ENCODE results near the gene UQCC3.
"Not testable (repeated sequence)": the region's sequence is repeated elsewhere in the genome, so short reads cannot be mapped to it uniquely, and the experiment has no call there.

Gene UQCC3, protein sequence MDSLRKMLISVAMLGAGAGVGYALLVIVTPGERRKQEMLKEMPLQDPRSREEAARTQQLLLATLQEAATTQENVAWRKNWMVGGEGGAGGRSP

DNA sequence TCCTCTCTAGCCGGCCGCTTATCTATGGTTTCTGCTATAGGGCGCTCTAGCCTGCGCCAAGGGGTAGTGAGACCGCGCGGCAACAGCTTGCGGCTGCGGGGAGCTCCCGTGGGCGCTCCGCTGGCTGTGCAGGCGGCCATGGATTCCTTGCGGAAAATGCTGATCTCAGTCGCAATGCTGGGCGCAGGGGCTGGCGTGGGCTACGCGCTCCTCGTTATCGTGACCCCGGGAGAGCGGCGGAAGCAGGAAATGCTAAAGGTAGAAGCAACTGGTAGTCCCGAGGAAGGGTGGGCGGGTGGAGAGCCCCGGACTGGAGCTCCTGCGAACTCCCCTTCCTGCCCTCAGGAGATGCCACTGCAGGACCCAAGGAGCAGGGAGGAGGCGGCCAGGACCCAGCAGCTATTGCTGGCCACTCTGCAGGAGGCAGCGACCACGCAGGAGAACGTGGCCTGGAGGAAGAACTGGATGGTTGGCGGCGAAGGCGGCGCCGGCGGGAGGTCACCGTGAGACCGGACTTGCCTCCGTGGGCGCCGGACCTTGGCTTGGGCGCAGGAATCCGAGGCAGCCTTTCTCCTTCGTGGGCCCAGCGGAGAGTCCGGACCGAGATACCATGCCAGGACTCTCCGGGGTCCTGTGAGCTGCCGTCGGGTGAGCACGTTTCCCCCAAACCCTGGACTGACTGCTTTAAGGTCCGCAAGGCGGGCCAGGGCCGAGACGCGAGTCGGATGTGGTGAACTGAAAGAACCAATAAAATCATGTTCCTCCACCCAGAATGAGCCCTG is at the start of gene UQCC3, which contains the start of gene LBHD1:
Gene UQCC3, plus strand, starts transcription at position 66 of the 782 bp plus-strand sequence. Its CDS starts 73 bp downstream, at position 139.
Gene LBHD1, minus strand, starts transcription at position 660 of the 782 bp plus-strand sequence. CDS start 2,236 bp downstream, outside the sequence.
- peak; percentile 64 to 72 for DNase-seq (ENCODE audit: low read depth in 2 of 2)

DNA sequence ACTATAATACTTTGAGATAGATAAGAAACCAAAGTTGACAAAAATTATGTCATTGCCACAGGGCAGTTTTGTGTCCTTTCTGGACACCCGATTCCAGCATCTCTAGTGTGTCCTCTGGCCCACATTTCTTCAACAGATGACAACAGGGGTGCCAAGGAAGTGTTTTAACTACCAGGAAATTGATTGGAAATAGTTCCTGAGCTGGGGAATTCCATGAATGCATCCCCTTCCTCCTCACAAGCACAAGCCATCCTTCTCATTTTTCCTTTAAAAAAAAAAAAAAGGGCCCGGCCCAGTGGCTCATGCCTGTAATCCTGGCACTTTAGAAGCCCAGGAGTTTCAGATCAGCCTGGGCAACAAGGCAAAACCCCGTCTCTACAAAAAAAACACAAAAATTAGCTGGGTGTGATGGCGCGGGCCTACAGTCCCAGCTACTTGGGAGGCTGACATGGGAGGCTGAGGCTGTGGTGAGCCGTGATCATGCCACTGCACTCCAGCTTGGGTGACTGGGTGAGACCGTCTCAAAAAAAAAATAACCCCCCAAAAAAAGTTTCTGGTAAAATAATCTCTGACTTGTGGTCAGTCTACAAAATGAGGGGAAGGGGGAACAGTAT is 48.9 kb upstream of the UQCC3 start:
- DNase-seq (ENCODE audit: low read depth in 2 of 2) = no peak

DNA sequence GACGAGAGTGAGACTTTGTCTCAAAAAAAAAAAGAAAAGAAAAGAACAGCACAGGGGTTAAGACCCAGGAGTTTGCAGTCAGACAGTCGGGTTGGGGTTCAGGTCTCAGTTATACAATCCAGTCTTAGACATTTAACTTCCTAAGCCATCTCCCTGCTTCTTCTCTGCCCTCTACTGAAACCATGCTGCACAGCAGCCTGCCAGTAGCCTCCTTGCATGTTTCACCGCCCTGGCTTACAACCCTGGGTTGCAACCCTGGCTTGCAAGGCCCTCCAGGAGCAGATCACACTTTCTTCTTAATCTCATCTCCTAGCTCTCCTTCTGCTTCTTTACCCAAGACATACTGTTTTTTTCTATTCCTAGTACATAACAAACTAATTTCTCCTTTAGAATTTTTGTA is 43.8 kb upstream of the UQCC3 start:
- no peak for DNase-seq (ENCODE audit: low read depth in 2 of 2)

DNA sequence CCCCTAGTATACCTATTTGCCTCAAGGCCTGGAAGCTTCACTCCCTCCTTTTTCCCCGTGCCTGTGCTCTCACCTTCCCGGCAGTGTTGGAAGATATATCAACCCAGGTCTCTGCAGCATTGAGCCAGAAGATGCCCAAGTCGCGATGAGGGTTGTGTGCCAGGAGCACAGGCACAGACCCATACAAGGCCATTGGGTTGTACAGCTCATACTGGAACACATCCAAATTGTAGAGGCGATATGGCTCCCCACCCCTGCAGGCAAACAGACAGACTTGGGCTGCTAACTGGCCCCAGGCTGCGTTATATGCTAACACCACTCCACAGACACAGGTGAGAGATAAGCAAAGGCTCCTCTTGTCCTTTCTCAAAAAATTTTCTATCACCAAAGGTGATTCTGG is 39.0 kb upstream of the UQCC3 start:
- no peak for DNase-seq (ENCODE audit: low read depth in 2 of 2)

DNA sequence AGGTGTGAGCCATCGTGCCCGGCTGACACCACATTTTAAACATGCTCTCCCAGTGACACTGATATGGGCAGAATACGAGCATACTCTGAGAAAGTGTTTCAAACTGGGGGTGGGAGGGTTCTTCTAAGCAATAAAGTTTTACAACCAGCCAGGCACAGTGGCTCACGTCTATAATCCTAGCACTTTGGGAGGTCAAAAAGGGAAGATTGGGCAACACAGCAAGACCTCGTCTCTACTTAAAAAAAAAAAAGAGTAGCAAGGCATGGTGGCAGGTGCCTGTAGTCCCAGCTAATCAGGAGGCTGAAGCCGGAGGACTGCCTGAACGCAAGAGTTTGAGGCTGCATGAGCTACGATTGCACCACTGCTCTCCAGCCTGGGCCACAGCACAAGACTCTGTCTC is 27.3 kb upstream of the UQCC3 start:
- no peak for DNase-seq (ENCODE audit: low read depth in 2 of 2)

DNA sequence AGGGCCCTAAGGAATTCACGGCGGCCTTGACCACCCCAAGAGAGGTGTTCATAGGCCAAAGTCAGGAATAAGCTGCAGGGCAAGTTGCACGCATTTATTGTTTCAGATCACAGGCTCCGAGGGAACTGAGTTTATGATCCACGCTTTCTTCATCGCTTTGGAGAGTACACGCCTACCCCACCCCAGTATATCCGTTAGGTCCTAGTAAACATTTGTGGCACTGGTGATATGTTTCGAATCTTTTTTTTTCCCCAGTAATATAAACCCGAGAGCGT is 25.9 kb upstream of the UQCC3 start:
- no peak for DNase-seq (ENCODE audit: low read depth in 2 of 2)

DNA sequence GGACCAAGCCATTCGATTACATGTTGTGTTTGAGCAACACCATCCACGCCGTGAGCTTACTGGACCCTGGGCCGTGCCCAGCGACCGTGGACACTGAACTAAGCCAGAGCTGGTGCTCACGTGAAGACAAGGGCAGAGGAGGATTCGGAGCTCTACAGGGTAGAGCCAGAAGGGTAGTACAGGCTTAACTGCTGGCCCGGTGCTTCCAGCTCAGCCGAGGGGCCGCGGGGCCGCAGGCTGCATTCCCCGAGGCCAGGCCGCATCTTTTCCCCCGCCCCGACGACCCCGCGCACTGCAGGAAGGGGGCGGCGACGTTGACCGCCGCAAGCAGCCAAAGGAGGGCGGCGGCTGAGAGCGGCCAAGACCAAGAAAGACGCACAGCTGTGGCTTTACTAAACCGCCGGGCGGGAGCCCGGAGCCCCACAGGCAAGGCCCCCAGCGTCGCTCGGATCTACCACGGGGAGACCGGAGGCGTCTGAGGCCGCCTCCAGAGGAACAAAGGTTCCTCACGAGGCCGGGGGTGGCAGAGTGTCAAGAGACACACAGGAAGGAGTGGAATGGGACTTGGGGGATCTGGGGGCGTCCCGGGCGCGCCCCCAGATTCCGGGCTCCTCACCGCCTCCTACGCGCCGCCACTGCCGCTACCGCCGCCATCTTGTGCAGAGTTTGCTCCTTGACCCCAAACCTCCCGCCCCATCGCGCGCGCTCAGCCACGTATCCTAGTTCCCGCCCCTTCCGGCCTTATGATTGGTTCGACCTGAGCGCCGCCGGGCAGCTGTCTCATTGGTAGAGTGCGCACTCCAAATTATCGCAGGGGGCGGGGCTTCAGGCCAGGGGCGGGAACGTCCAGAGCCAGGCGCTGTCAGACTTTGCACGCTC is 25.3 kb upstream of the UQCC3 start, which contains the start of gene GANAB:
Gene GANAB, minus strand, starts transcription at position 668 of the 879 bp plus-strand sequence. Its CDS starts 14 bp downstream, at position 654.
- peak; percentile 99 to 100 for DNase-seq (ENCODE audit: low read depth in 2 of 2)

DNA sequence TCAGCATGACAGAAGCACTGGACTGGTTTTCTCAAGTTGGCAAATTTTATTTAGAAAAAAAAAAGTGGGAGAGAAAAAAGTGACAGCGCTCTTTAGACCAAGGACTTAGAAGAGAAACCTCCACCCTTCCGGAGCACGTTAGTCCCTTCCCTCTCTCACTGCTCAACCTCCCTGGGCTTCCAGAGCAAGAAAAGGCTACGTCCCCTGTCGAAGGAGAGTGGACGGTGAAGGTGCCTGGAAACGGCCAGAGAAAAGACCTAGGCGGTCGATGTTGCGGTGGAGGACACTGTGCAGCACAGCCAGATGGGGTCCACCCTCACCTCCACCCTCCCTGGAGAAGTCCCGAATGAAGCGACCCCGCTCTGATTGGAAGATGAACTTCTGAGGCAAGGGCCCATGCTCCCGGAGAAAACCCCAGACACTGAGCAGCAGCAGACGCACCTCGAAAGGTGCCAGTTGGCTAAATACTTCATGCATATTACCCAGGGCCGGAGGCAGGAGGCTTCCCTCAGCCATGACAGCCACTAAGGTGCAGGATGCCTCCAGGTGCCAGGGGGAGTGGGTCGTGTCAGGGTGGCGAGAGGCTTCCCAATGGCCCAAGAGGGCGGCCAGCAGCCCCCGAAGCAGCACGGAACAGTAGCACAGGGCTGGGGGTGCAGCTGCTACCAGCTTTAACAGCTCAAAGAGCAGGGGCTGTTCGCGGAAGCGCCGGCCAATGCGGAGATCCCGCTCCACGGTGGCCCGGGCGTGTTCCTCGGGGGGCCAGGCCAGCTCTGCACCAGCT is 24.5 kb upstream of the UQCC3 start:
- no peak for DNase-seq (ENCODE audit: low read depth in 2 of 2)

DNA sequence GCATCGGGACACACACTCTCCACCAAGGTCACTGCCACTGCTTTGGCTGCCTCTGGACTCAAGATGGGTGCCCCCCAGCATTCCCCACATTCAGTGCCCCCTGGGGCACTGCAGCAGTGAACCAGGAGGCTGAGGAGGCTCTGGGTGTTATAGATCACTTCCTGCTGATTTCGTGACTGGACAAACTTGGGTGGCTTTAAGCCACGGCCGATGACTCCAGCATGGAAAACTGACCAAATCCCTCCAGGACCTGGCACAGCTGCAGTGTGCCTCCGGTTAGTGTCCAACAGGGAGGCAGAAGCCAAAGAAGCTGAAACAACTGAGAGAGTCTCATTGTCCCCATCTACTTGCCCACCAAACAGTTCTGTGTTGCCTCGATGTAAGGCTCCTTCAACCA is 23.9 kb upstream of the UQCC3 start:
- DNase-seq (ENCODE audit: low read depth in 2 of 2) = no peak

DNA sequence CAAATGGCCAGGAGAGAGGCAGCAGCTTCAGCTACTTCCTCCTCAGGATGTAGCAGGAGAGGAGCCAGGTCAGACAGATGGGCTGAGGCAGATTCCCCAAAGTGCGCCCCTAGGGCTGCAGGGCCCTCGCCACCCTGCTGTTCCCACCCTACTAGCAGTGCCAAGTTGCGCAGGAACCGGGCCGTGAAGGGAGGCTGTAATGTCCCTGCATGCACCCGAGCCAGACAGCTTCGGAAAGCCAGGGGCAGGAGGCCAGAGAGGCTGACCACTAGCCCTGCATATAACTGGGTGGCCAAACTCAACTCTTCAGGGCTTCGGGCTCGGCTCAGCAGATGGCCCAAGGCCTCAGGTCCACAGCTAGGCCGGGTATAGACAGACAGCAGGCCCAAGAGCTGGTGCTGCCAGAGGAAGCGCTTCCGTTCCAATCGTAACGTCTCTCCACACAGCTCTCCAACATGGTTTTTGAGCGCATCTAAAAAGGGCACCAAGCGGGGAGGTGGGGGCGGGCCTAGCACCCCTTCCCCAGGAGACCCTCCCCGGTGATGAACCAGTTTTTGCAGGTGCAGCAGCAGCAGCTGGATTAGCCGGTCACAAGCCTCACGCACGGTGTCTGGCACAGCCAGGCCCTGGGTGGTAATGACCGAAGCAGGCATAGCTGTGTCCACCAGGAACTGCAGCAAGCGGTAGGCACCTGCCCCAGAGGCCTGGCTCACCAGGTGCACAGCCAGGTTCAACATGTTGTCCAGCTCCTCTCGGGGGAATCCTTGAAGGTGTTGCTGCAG is 23.1 kb upstream of the UQCC3 start:
- no peak for DNase-seq (ENCODE audit: low read depth in 2 of 2)

DNA sequence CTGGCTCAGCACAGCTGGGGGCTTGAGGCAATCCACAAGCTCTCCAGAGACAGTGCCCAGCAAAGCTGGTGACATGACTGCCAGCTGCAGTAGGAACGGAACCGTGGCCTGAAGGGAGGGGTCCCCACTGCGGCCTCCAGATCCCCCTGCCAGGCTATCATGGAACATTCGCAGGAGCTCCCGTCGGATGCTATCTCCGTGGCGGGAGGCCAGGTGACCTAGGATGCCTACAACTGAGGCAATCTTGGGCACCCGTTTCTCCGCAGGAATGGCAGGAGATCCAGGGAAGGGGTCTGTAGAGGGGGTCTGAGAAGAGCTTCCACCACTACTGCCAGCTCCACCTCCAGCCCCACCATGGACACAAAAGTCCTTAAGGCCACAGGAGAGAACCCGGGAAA is 22.5 kb upstream of the UQCC3 start:
- no peak for DNase-seq (ENCODE audit: low read depth in 2 of 2)

DNA sequence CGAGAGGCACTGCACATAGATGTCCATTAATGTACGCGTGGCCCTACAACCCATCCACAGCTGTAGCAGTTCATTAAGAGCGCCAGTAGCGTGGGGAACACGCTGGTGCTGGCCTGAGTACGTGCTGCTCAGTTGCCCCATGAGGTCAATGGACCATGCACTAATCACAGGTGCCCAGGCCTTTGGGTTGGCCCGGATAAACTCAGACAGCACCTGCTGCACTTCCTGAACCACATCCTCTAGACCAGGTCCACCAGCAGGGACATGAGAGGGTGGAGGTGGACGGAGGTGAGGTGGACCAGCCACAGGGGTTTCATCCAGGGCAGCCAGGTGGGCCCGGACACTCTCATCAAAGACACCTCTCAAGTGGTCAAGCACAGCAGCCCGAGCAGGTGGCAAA is 22.0 kb upstream of the UQCC3 start:
- no peak for DNase-seq (ENCODE audit: low read depth in 2 of 2)

DNA sequence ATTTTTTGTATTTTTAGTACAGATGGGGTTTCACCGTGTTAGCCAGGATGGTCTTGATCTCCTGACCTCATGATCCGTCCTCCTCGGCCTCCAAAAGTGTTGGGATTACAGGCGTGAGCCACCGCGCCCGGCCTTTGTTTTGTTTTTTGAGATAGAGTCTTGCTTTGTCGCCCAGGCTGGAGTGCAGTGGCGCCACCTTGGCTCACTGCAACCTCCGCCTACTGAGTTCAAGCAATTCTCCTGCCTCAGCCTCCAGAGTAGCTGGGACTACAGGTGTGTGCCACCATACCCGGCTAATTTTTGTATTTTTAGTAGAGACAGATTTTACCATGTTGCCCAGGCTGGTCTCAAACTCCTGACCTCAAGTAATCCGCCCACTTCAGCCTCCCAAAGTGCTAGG is 21.2 kb upstream of the UQCC3 start:
- DNase-seq (ENCODE audit: low read depth in 2 of 2) = not testable (repeated sequence)

DNA sequence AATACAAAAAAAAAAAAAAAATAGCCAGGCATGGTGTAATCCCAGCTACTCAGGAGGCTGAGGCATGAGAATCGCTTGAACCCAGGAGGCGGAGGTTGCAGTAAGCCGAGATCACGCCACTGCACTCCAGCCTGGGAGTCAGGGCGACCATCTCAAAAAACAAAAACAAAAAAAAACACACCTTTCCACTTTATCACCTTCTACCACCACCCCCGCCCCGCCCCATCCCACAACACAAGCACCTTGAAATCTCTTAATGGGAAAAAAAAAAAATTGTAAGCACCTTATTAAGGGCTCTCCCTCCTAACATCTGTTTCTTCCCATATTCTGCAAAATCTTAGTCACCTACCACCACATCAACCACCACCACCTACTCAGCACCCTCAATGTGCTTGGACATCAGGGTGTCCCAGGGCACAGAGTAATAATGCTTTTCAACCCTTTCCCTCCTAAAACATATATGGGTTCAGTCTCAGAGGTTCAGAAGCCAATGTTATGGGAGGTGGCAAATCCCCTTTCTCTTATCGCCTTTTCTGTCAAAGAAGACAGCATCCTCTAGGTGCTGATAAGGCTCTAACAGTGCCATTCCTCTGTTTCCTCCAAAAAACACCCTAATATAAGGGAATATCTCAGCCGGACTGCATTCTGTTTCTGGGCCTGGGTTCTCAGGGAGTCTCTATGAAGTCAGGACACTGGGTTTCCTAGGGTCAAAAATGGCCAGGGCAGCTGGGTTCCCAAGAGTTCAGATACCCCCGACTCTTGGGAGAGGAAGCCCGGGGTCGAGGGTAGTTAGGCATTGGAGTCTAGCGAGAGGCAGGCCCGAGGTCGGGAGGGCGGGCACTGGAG is 19.1 kb upstream of the UQCC3 start:
- no peak for DNase-seq (ENCODE audit: low read depth in 2 of 2)

DNA sequence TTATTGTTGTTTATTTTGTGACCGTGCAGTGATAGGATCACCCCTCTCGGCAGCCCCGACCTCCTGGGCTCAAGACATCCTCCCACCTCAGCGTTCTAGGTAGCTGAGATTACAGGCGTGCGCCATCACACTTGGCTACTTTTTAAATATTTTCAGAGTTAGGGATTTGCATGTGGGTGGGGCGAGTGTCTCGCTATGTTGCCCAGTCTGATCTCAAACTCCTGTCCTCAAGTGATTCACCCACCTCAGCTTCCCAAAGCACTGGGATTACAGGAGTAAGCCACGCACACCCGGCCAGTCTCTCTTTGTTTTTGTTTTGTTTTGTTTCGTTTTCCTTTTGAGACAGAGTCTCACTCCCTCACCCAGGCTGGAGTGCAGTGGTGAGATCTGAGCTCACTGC is 17.2 kb upstream of the UQCC3 start:
- no peak for DNase-seq (ENCODE audit: low read depth in 2 of 2)

DNA sequence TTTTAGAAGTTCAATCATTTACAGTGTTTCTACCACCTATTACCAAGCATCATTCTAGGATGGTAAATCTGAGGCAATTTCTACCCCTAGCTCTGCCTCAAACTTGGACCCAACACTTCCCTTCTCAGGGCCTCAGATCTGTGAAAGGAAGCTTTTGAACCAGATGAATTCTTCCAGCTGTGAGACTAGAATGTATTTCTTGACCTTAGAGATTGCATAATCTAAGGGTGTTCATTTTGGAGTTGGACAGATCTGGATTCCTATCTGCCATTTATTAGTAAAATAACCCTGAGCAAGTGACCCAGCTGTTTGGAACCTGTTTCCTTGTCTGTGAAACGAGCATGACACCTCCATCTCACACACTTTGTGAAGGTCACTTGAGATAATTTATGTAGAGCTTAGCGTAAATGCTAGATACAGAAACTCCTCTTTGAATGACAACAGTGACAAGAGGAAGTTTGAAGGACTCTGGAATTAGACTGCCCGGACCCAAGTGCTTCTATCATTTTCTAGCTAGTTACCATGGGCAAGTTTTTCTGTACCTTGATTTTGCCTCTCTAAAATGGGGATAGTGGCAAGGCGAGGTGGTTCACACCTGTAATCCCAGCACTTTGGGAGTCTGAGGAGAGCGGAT is 14.6 kb upstream of the UQCC3 start:
- no peak for DNase-seq (ENCODE audit: low read depth in 2 of 2)

DNA sequence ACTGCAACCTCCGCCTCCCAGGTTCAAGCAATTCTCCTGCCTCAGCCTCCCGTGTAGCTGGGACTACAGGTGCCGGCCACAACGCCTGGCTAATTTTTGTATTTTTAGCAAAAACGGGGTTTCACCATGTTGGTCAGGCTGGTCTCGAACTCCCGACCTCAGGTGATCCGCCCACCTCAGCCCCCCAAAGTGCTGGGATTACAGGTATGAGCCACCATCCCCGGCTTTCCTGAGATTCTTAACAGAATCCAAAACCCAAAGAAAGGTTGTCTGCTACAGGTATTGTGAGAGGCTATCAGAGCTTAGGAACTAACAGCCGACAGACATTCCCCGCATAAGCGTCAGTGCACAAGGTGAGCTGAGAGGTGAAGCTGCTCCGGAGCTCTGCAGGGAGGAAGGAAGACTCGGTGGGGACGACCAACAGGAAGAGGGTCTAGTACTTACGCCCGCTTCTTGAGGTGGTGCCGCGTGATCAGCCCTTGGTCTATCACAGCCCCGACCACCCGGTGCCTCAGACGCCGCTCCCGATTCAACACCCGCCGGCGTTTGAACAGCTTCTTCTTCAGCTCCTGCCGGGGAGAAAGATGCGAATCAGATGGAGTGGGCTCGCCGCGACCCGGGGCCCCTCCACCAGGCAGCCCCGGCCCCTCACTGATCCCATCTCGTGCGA is 6.9 kb upstream of the UQCC3 start:
- no peak for DNase-seq (ENCODE audit: low read depth in 2 of 2)

DNA sequence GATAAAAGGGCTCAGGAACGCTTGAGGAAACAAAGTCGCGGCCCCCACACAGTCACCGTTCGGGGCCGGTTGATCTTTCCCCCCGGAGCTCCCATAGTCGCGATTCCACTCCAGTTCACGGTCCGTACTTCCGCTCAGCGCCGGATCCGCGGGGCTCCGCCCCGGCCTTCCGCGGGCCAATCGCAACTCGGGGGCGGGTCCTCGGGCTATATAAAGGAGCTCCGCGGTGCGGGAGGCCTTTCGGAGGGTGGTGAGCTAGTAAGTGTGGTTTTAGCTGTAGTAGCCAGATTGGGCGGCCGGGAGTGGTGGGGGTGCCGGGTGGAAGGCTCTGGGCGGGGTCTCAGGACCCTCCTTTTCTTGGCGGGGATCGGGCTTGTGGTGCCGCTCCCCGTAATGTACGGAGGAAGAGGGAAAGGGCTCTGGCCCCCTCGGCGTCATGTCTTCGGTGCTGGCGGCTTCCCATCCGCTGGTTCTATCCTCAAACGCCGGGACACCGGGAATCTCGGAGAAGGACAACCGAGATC is 6.3 kb upstream of the UQCC3 start, which contains the start of the genes C11orf98 and CSKMT:
Gene C11orf98, minus strand, starts transcription at position 136 of the 524 bp plus-strand sequence. Its CDS starts 41 bp downstream, at position 95.
Gene CSKMT, plus strand, starts transcription at position 238 of the 524 bp plus-strand sequence. CDS start 568 bp downstream, outside the sequence.
- peak; percentile 94 for DNase-seq (ENCODE audit: low read depth in 2 of 2)
